H1 (cell line): ENCODE data around the gene MSMP. TPM values are rescaled to one million over a fixed set of nuclear protein-coding genes. Genes with fewer than 3 reads are reported as not detected.

Experiments used
- CTCF ChIA-PET: fragments of 300-600 bp; sonication (Branson Sonifier 250); formaldehyde crosslinking; loops from one replicate; lab custom pipeline; 2021; ENCODE audit not compliant: partially characterized antibody; lab: Charles Lee
- POLR2A ChIA-PET: fragments of 300-600 bp; sonication (Branson Sonifier 250); formaldehyde crosslinking; loops from one replicate; lab custom pipeline; 2021; ENCODE audit warnings: inconsistent platforms; ENCODE audit not compliant: partially characterized antibody; lab: Charles Lee
- DNase-seq, 2 experiments: peaks; one replicate each; pipeline versions ENCODE4 v3.0.0 to v3.0.0-alpha.2; 2010 to 2022; ENCODE audit warnings: low spot score in 2 of 2, low read depth in 1 of 2, mixed read lengths in 1 of 2
- FAIRE-seq: peaks from 2 replicates; lab custom pipeline; 2011; peaks lifted over from hg19 to GRCh38; lab: Jason Lieb, UNC
- H2AFZ ChIP-seq: 2 replicates; pipeline ENCODE4 v1.8.1; 2012; ENCODE audit warnings: low read length, inconsistent platforms
- H2AK5ac ChIP-seq: 2 replicates; pipeline ENCODE4 v1.6.1; 2013; ENCODE audit warnings: low read depth, low read length
- H2BK120ac ChIP-seq: replicated peaks from 2 replicates; pipeline ENCODE3; 2013; ENCODE audit warnings: low read depth, low read length, inconsistent platforms
- H2BK12ac ChIP-seq: 2 replicates; pipeline ENCODE4 v1.6.1; 2013; ENCODE audit warnings: low read depth, low read length
- H2BK15ac ChIP-seq: 2 replicates; pipeline ENCODE4 v1.6.1; 2013; ENCODE audit warnings: low read length
- H2BK20ac ChIP-seq: 2 replicates; pipeline ENCODE4 v1.6.1; 2013; ENCODE audit warnings: low read length
- H2BK5ac ChIP-seq: 2 replicates; pipeline ENCODE4 v1.6.1; 2013; ENCODE audit warnings: low read depth, low read length
- H3K14ac ChIP-seq: 2 replicates; pipeline ENCODE4 v1.6.1; 2013; ENCODE audit warnings: inconsistent platforms; ENCODE audit not compliant: insufficient read length
- H3K18ac ChIP-seq: 2 replicates; pipeline ENCODE4 v1.6.1; 2013; ENCODE audit warnings: low read length; ENCODE audit errors: extremely low read depth
- H3K23ac ChIP-seq: 2 replicates; pipeline ENCODE4 v1.6.1; 2013; ENCODE audit warnings: inconsistent platforms; ENCODE audit not compliant: insufficient read length
- H3K23me2 ChIP-seq: 2 replicates; pipeline ENCODE4 v1.6.1; 2013; ENCODE audit warnings: low read depth, low read length
- H3K27ac ChIP-seq: 2 replicates; pipeline ENCODE4 v1.6.1; 2011; ENCODE audit warnings: low read depth, low read length, inconsistent platforms
- H3K27me3 ChIP-seq, 4 experiments: replicated peaks in 1 of 4; 1 replicate in 1 of 4; 2 replicates in 3 of 4; pipeline versions ENCODE4 v1.6.1 to v1.8.1; 2011 to 2013; ENCODE audit warnings: low read length in 3 of 4, mild to moderate bottlenecking in 3 of 4, inconsistent platforms in 2 of 4, mixed read lengths in 2 of 4, moderate library complexity in 1 of 4; ENCODE audit not compliant: control insufficient read depth in 3 of 4, insufficient read depth in 3 of 4; ENCODE audit errors: extremely low read depth in 1 of 4
- H3K36me3 ChIP-seq, 4 experiments: 2 replicates each; pipeline versions ENCODE4 v1.6.1 to v1.8.1; 2011 to 2013; ENCODE audit warnings: mild to moderate bottlenecking in 4 of 4, low read length in 3 of 4, moderate library complexity in 2 of 4, control low read depth in 1 of 4, inconsistent platforms in 1 of 4; ENCODE audit not compliant: insufficient read depth in 4 of 4, control insufficient read depth in 2 of 4
- H3K4ac ChIP-seq: replicated peaks from 2 replicates; pipeline ENCODE3; 2013; ENCODE audit warnings: low read length, low read depth, mixed read lengths, inconsistent platforms; ENCODE audit not compliant: insufficient read length
- H3K4me1 ChIP-seq, 4 experiments: replicated peaks in 1 of 4; 1 replicate in 1 of 4; 2 replicates in 3 of 4; pipeline versions ENCODE4 v1.6.1 to v1.8.1; 2011 to 2013; ENCODE audit warnings: low read length in 3 of 4, inconsistent platforms in 2 of 4, mixed read lengths in 1 of 4; ENCODE audit not compliant: insufficient read depth in 4 of 4, control insufficient read depth in 3 of 4
- H3K4me2 ChIP-seq, 2 experiments: 2 replicates each; pipeline versions ENCODE4 v1.6.1 to v1.8.1; 2011 to 2013; ENCODE audit warnings: low read depth in 2 of 2, low read length in 2 of 2, control low read depth in 1 of 2, inconsistent platforms in 1 of 2, mild to moderate bottlenecking in 1 of 2; ENCODE audit not compliant: insufficient read depth in 1 of 2
- H3K4me3 ChIP-seq, 4 experiments: fragments of 200-600, 300-600 bp in 1 of 4; sonication (generic), shearing (Covaris generic), sonication (Bioruptor Twin) in 1 of 4; 2 replicates each; pipeline versions ENCODE4 v1.5.1 to v1.8.1; 2011 to 2016; ENCODE audit warnings: low read length in 4 of 4, low read depth in 3 of 4, control low read depth in 2 of 4, inconsistent platforms in 2 of 4, mild to moderate bottlenecking in 2 of 4, mixed read lengths in 1 of 4, moderate library complexity in 1 of 4; ENCODE audit not compliant: insufficient read depth in 2 of 4; ENCODE audit errors: extremely low read depth in 1 of 4
- H3K56ac ChIP-seq: replicated peaks from 2 replicates; pipeline ENCODE3; 2013; ENCODE audit warnings: low read depth, mild to moderate bottlenecking, mixed read lengths, low read length, inconsistent platforms; ENCODE audit not compliant: insufficient read length
- H3K79me1 ChIP-seq: 2 replicates; pipeline ENCODE4 v1.6.1; 2013; ENCODE audit warnings: low read depth, low read length, control low read depth
- H3K79me2 ChIP-seq, 2 experiments: 2 replicates each; pipeline versions ENCODE4 v1.6.1 to v1.8.1; 2012 to 2013; ENCODE audit warnings: low read length in 2 of 2, mild to moderate bottlenecking in 2 of 2, inconsistent platforms in 1 of 2; ENCODE audit not compliant: insufficient read depth in 2 of 2, control insufficient read depth in 1 of 2
- H3K9ac ChIP-seq, 4 experiments: replicated peaks in 1 of 4; 1 replicate in 1 of 4; 2 replicates in 3 of 4; pipeline versions ENCODE4 v1.6.1 to v1.8.1; 2011 to 2013; ENCODE audit warnings: low read depth in 3 of 4, low read length in 3 of 4, control low read depth in 2 of 4, mild to moderate bottlenecking in 2 of 4, moderate library complexity in 2 of 4, inconsistent platforms in 1 of 4; ENCODE audit errors: extremely low read depth in 1 of 4
- H3K9me3 ChIP-seq, 2 experiments: 2 replicates each; pipeline versions ENCODE4 v1.6.1 to v1.8.1; 2012 to 2013; ENCODE audit warnings: mild to moderate bottlenecking in 2 of 2, moderate library complexity in 2 of 2, control low read depth in 1 of 2, inconsistent platforms in 1 of 2, low read depth in 1 of 2, low read length in 1 of 2, mixed read lengths in 1 of 2; ENCODE audit not compliant: insufficient read depth in 2 of 2
- H4K20me1 ChIP-seq, 2 experiments: replicated peaks in 1 of 2; 2 replicates each; pipeline versions ENCODE3 to v1.8.1; 2011 to 2013; ENCODE audit warnings: inconsistent platforms in 2 of 2, low read length in 2 of 2, mild to moderate bottlenecking in 1 of 2; ENCODE audit not compliant: insufficient read depth in 2 of 2, control insufficient read depth in 1 of 2
- H4K5ac ChIP-seq: 2 replicates; pipeline ENCODE4 v1.6.1; 2013; ENCODE audit warnings: low read length, low read depth, mixed read lengths, inconsistent platforms; ENCODE audit not compliant: insufficient read length
- H4K8ac ChIP-seq: 2 replicates; pipeline ENCODE4 v1.8.0; 2013; ENCODE audit warnings: mild to moderate bottlenecking, moderate library complexity, low read length, inconsistent platforms; ENCODE audit not compliant: insufficient read depth; ENCODE audit errors: extremely low read depth
- H4K91ac ChIP-seq: replicated peaks from 2 replicates; pipeline ENCODE3; 2013; ENCODE audit warnings: low read length, mixed read lengths, inconsistent platforms; ENCODE audit not compliant: insufficient read length
- ASH2L ChIP-seq: fragments of 200-600, 300-600 bp; sonication (generic); IDR thresholded peaks from one replicate; pipeline ENCODE4 v1.7.1; 2017; ENCODE audit warnings: low read length
- CBX5 ChIP-seq: fragments of 300-800, 300-1000 bp; sonication (generic); IDR thresholded peaks from 2 replicates; pipeline ENCODE4 v1.7.1; 2016; ENCODE audit warnings: antibody characterized with exemption, low read length, low read depth
- KDM1A ChIP-seq: fragments of 200-600, 300-600 bp; sonication (generic); IDR thresholded peaks from 2 replicates; pipeline ENCODE4 v1.7.1; 2016; ENCODE audit warnings: mild to moderate bottlenecking, low read length, borderline replicate concordance
- NANOG ChIP-seq: IDR thresholded peaks from 2 replicates; pipeline ENCODE4 v1.6.1; 2011; ENCODE audit warnings: low read length, low read depth, mild to moderate bottlenecking, inconsistent platforms; ENCODE audit not compliant: insufficient read depth, poor library complexity, severe bottlenecking
- RBBP5 ChIP-seq: IDR thresholded peaks from 2 replicates; pipeline ENCODE4 v1.7.1; 2012; ENCODE audit warnings: low read depth, mild to moderate bottlenecking, inconsistent platforms, low read length, moderate library complexity, borderline replicate concordance
- SUZ12 ChIP-seq: fragments of 200-600 bp; sonication (generic); IDR thresholded peaks from 2 replicates; pipeline ENCODE4 v1.6.1; 2012; ENCODE audit warnings: mild to moderate bottlenecking, inconsistent platforms, low read length, moderate library complexity, mixed read lengths
- WGBS, 2 experiments: shearing (Covaris generic) in 1 of 2; methylation state at CpG; one replicate each; pipeline versions ENCODE4 v1.1.6 to v1.1.7; 2013 to 2015; ENCODE audit warnings: low lambda C conversion rate in 2 of 2, mixed read lengths in 2 of 2, inconsistent platforms in 1 of 2, low coverage in 1 of 2, missing lambda C conversion rate in 1 of 2; ENCODE audit not compliant: insufficient replicate concordance in 2 of 2, insufficient coverage in 1 of 2, insufficient read length in 1 of 2; ENCODE audit errors: extremely low coverage in 1 of 2, missing lambda C conversion rate in 1 of 2; 5-methylcytosine and 5-hydroxymethylcytosine counted together
- polyA plus RNA-seq, 7 experiments: library from polyadenylated mRNA; depleted of rRNA in 3 of 7; stranded (reverse) in 5 of 7; unstranded in 2 of 7; fragments of >200 nt in 5 of 7; fragments of 200-250 nt in 2 of 7; gene quantifications; 1 replicate in 5 of 7; 2 replicates in 1 of 7; 4 replicates in 1 of 7; pipeline versions ENCODE4 v1.2.1 to v1.2.3, GENCODE V29; 2011 to 2013; ENCODE audit warnings: missing spikeins in 2 of 7, mixed read lengths in 2 of 7
- total RNA-seq: library from RNA; stranded (reverse); fragmentation: NEBNext Ultra II Directional; extraction: Animal tissue kit (Norgen Biotek cat#: 25700); gene quantifications from 2 replicates; pipeline ENCODE4 v1.2.1, GENCODE V29; 2021
- TF ChIP-seq, protein P1 (sequence below), 3 experiments: IDR thresholded peaks; 1 replicate in 2 of 3; 2 replicates in 1 of 3; pipeline versions ENCODE4 v1.5.1 to v1.6.1; 2011; ENCODE audit warnings: low read length in 3 of 3, mild to moderate bottlenecking in 3 of 3, inconsistent platforms in 2 of 3, low read depth in 1 of 3, moderate library complexity in 1 of 3; ENCODE audit not compliant: insufficient read depth in 1 of 3; ENCODE audit errors: control extremely low read depth in 1 of 3

Gene MSMP
- total and polyA plus RNA-seq, 2 of the 8 experiments (the other 6 are each of a cell fraction or from before 2014, with no cell fraction given), result 0.53 TPM; not detected in 1

DNA sequence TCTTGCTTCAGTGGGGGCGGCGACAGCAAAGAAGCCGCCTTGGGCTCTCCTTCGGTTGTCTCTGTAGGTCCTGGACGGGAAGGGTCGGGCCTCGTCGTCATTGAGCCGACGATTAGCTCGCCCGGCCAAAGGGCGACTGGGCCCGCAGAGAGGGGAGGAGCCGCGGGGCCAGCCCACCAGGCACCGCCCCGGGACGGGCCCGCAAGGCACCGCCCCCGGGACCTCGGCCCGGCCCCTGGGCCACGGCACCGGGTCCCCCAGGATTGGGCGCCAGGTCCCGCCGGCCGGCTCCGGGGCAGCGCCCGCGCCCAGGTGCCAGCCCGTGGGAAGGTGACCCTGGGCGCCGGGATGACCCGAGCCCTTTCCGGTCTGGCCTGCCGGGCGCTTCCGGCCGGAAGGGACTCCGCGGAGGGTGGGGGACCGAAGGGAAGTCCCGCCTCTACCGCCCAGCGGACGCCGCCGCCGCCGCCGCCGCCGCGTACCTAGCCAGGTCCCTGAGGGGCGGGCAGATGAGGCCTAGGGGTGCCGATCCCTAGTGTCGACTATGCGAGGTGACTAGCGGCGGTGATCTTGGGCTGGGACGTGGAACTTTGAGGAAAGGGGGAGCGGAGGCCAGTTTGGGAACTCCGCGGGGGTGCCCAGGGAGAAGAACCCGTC, 5.1 kb downstream of the MSMP start, which contains the start of the genes GBA2 and RGP1:
TSS of gene GBA2 (minus strand) at position 371 of the 657 bp plus-strand sequence. CDS start 524 bp downstream, outside the sequence.
TSS of gene RGP1 (plus strand) at position 430 of the 657 bp plus-strand sequence. CDS start 469 bp downstream, outside the sequence.
- Histone ChIP-seq H3K27ac (peak within 1 kb of the TSS; percentile 74; the same call in 1 of the 2 replicates), H3K4ac (no peak within 1 kb of the TSS), H3K79me1 (peaks cover 10% of the 10 kb centered on the region; the same call in 1 of the 2 replicates), H2BK5ac (peak within 1 kb of the TSS; percentile 80), H3K4me1 (peaks cover 0 to 19% (median 5%) of the 10 kb centered on the region in 4 experiments; a peak in 5 of 7 replicates), H4K20me1 (peaks cover 11 to 24% of the 10 kb centered on the region in 2 experiments), H3K23ac (no peak within 1 kb of the TSS), H3K4me2 (peak within 1 kb of the TSS; percentile 98 to 99), H3K9ac (peak within 1 kb of the TSS; percentile 66 to 81 (median 72)), H3K14ac (no peak within 1 kb of the TSS), H2BK12ac (peak within 1 kb of the TSS; percentile 12; the same call in 1 of the 2 replicates), H2BK120ac (no peak within 1 kb of the TSS), H3K27me3 (no peaks in the 10 kb centered on the region), H3K18ac (no peak within 1 kb of the TSS), H2BK20ac (no peak within 1 kb of the TSS), H3K23me2 (peaks cover 11% of the 10 kb centered on the region), H3K36me3 (peaks cover 6 to 33% (median 18%) of the 10 kb centered on the region in 4 experiments; a peak in 6 of 8 replicates), H3K9me3 (no peaks in the 10 kb centered on the region), H4K91ac (no peak within 1 kb of the TSS), H4K8ac (peak within 1 kb of the TSS; percentile 70), H2BK15ac (no peak within 1 kb of the TSS; the same call in 1 of the 2 replicates), H2AK5ac (no peak within 1 kb of the TSS), H3K4me3 (peak within 1 kb of the TSS; percentile 88 to 98 (median 94)), H3K56ac (peak within 1 kb of the TSS; percentile 60), H3K79me2 (peaks cover 21 to 40% of the 10 kb centered on the region in 2 experiments), H4K5ac (peak within 1 kb of the TSS; percentile 84), H2AFZ (peak within 1 kb of the TSS; percentile 30; the same call in 1 of the 2 replicates)
- FAIRE-seq (no peak), DNase-seq (peak in 1 of 2 experiments; percentile 88)
- CTCF ChIA-PET, result interaction anchor here (0.5 to 7.2 kb wide), 14 partner anchors 9 to 258 kb away, joined by 3 to 87 read pairs (median 4); partner anchors contain the start of genes CREB3 and TLN1
- 1% methylated on average over 44 of the region's 69 CpGs; no CpG with 5 or more reads in 1 of the 2 experiments for WGBS, 2 experiments
- POLR2A ChIA-PET, result interaction anchor here (0.8 to 7.0 kb wide), 20 partner anchors 8 to 149 kb away, joined by 3 to 59 read pairs (median 4); partner anchors contain the start of genes ARHGEF39, CCDC107, CREB3 and RMRP
- peak; percentile 45 for TF ChIP-seq ASH2L
- TF ChIP-seq CBX5, result no peak
- no peak for TF ChIP-seq SUZ12
- TF ChIP-seq, protein P1, sequence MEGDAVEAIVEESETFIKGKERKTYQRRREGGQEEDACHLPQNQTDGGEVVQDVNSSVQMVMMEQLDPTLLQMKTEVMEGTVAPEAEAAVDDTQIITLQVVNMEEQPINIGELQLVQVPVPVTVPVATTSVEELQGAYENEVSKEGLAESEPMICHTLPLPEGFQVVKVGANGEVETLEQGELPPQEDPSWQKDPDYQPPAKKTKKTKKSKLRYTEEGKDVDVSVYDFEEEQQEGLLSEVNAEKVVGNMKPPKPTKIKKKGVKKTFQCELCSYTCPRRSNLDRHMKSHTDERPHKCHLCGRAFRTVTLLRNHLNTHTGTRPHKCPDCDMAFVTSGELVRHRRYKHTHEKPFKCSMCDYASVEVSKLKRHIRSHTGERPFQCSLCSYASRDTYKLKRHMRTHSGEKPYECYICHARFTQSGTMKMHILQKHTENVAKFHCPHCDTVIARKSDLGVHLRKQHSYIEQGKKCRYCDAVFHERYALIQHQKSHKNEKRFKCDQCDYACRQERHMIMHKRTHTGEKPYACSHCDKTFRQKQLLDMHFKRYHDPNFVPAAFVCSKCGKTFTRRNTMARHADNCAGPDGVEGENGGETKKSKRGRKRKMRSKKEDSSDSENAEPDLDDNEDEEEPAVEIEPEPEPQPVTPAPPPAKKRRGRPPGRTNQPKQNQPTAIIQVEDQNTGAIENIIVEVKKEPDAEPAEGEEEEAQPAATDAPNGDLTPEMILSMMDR (IDR thresholded peaks at IDR 0.05; ENCODE audit: control extremely low read depth in 1 of 3, insufficient read depth in 1 of 3, low read depth in 1 of 3, low read length in 3 of 3), result no peak
- no peak for TF ChIP-seq KDM1A
- TF ChIP-seq NANOG, result no peak
- TF ChIP-seq RBBP5, result peak; percentile 82; the same call in 1 of the 2 replicates
